HG03342 (cell line): ENCODE measurements around the gene ISCU.
"Not testable (repeated sequence)": the region's sequence is repeated elsewhere in the genome, so short reads cannot be mapped to it uniquely, and the experiment has no call there.

Experiments used
- ATAC-seq: cut with Tn5 transposase; IDR thresholded peaks from one replicate; pipeline ENCODE4 v1.9.1; 2021; ENCODE audit warnings: mild to moderate bottlenecking, moderate library complexity; ENCODE audit not compliant: unreplicated experiment

ISCU gene

DNA sequence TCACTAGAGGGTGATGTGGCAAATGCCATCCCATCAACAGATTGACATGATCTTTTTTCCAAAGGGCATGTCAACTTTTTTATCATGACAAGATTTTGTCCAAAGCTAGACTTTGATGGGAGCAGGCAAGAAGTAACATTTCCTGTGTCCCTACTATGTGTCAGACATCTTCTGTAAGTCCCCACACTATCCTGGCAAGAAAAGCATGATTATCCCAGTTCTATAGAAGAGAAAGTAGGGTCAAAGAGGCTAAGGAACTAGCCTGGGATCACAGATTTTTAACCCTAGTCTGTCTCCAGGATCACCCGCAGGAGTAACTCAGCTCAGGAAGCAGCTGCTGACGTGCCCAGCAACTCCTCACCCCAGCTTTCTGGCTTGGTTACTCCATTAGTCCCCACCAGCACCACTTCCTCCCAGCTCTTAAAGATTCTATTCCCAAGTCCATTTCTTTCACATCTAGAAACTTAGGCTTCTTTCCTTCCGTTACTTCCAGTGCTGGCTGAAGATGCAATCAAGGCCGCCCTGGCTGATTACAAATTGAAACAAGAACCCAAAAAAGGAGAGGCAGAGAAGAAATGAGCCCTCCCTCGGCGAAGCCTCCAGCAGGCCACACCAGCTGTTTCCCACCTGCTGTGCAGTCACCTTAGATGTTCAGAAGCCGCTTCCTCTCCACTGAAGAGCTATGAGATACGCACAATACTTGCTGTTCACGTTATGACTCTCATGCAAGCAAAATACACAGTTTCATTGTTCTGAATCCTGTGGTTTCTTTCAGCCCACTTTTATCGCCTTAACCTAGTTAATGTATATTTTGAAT lies 6.2 kb downstream of the ISCU start:
- ATAC-seq = peak; percentile 78

DNA sequence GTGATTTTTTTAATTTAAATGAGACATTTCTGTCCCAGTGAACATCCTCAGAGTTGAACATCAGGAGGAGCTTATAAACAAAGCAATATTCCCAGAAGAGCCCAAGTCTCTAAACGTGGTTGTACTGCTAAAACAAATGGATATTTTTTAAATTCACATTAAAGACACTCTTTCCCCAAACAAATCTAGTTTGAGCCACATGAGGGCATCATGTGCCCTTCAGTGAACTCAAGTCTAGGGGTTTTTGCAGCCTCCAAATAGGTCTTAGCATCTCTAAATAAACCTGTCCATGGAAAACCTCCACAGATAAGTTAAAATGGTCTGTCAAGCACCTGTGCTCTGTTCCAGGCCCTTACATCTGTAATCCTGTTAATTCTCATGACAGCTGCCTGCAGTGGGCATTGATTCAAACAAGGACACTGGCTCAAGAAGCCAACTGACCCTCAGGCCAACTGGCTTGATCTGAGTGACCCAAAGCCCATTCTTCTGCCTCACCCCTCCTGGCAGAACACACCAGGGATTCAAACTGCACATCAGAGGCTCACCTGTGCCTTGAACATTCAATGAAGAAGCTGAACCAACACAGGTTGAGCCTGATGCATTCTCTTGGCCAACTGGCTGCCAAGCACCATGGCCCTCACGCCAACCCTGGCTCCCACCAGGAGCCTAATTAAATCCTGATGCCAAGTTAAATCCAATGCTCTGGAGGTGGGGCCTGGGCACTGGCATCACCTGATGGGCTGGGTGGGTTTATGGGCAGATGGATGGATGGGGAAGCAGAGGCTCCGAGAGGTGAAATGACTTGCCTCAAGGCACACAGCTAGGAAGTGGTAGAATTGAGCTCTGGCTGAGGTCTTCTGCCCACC lies 8.6 kb downstream of the ISCU start:
- ATAC-seq = no peak

DNA sequence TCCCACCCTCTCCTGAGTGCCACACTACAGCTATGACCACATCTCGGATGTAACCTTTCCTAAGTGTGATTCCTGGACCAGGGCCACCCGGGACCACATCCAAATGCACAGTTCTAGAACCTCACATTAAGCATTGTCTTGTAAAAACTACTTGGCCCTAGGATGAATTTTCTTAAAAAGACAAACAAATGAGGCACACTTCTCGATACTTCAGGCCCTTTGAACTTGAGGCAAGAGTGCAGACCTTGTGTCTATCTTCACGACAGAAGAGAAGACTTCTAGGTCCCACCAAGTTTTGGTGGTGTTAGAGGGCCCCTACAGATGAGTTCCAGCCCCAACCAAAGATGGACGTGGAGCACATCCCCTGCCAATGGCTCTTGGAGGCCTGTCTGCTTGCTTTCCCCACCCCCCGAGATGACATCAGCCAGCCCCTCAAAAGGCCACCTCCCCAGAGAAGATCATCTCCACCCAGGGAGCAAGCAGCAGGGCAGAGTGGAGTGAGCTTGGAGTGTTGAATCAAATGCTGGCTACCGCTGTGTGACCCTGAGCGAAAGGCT lies 9.3 kb downstream of the ISCU start:
- ATAC-seq = no peak

DNA sequence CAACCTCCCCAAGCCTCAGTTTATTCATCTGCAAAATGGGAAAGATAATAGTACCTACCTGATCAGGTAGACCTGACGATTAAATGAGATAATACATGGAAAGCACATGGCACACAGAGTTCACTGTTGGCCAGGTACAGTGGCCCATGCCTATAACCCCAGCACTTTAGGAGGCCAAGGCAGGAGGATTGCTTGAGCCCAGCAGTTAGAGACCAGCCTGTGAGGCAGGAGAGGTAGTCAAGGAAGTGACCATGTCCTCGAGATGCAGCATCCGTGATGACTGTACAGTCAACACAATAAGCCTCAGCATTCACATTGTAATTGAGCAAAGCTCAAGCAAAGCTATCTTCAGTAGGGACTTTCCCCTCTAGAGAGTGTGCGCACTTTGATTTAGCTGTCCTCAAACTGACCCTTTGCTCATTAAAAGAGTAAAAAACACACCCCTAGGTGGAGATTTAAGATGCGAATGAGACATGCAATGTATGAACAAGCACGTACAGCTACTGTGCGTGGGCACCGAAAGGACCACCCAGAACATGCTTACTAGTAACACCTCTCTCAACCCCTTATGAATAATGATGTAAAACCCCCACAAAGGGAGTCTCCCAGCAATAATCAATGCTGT lies 9.9 kb downstream of the ISCU start:
- ATAC-seq = peak; percentile 28

DNA sequence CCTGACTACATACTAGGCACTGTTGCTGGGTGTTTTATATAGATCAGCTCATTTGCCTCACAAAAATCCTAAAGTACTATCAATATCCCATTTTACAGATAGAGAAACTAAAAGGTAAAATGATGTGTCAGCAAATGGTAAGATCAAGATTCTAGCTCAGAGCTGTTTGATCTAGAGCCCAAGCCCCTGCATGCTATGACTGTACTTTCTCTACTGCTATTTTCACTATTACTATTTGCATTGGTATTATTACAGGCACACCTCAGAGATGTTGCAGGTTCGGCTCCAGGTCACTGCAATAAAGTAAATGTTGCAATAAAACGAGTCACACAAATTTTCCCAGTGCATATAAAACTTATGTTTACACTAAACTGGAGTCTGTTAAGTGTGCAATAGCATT lies 10.9 kb downstream of the ISCU start:
- ATAC-seq = no peak

DNA sequence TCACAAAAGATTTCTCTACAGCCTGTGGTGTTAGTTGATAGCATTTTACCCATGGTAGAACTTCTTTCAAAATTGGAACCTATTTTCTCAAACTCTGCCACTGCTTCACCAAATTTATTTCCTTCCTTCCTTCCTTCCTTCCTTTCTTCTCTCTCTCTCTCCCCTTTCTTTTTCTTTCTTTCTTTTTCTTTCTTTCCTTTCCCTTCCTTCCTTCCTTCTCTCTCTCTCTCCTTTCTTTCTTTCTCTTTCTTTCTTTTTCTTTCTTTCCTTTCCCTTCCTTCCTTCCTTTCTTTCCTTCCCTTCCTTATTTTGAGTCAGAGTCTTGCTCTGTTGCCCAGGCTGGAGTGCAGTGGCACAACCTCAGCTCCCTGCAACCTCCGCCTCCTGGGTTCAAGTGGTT lies 11.9 kb downstream of the ISCU start:
- ATAC-seq = not testable (repeated sequence)

DNA sequence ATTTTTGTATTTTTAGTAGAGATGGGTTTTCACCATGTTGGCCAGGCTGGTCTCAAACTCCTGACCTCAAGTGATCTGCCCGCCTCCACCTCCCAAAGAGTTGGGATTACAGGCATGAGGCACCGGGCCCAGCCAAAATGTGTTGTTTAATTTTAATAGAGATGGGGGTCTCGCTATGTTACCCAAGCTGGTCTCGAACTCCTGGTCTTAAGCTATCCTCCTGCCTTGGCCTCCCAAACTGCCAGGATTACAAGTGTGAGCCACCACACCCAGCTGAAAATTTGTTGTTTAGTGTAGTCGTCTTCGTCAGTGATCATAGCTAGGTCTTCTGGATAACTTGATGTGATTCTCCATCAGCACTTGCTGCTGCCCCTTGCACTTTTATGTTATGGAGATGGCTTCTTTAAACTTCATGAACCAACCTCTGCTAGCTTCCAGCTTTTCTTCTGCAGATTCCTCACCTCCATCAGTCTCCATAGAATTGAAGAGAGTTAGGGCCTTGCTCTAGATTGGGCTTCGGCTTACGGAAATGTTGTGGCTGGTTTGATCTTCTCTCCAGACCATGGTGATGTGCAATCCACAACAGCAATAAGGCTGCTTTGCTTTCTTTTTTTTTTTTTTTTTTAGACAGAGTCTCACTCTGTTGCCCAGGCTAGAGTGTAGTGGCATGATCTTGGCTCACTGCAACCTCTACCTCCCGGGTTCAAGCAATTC lies 13.0 kb downstream of the ISCU start:
- ATAC-seq = no peak

DNA sequence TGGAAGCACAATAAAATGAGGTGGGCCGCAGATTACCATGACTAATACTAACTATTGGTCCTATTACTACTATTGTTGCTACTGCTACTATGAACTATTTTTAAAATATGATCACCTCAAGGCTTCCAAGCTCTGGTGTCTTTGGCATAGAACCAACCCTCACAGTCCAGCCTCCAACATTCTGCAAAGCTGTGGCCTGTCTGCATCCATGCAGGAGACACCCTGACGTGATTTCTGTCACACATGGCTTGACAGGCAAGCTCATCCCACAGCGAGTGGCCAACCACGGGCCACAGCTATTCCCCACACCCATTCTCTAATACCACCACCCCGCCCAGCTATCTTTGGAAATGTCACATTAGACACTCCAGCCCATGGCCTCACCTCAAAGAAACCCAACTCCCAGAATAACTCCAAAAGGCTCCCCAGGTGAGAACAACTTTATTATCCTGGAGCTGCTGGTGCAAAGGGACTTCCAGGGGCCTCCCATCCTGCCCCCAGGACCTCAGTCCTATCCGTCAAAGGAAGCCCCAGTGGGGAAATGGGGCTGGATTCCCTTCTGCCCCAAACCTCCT lies 14.4 kb downstream of the ISCU start:
- no peak for ATAC-seq

DNA sequence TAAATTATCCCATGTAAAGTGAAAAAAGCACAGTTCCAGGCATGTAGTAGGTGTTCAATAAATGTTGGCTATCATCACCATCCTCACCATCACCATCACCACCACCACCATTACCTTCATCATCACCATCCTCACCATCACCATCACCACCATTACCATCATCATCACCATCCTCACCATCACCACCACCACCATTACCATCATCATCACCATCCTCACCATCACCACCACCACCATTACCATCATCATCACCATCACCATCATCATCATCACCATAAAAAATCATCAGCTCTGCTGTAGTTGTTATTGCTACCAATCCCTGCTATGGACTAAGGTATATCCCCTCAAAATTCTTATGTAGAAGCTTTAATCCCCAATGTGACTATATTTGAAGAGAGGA lies 15.1 kb downstream of the ISCU start:
- ATAC-seq = no peak

DNA sequence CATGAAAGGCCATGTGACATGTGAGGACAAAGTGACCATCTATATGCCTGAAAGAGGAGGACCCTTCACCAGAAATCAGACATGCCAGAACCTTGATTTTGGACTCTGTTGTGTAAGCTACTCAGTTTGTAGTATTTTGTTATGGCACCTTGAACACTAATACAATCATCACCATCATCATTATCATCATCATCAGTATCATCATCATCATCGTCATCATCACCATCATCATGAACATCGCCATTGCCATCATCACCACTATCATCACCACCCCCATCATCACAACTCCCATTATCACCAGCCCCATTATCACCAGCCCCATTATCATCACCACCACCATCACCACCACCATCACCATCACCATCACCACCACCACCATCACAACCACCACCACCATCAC lies 15.9 kb downstream of the ISCU start:
- no peak for ATAC-seq

DNA sequence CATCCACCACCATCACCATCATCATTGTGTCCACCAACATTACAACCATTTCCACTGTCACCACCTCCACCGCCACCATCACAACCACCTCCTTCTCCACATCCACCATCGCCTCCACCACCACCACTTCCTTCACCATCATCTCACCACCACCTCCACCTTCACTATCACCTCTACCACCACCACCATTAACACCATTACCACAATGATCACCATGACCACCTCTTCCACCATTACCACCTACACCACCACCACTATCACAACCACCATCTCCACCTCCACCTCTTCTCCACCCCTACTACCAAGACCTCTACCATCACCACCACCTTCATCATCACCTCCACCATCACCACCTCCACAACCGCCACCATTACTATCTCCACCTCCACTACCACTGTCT lies 16.4 kb downstream of the ISCU start:
- ATAC-seq = no peak

DNA sequence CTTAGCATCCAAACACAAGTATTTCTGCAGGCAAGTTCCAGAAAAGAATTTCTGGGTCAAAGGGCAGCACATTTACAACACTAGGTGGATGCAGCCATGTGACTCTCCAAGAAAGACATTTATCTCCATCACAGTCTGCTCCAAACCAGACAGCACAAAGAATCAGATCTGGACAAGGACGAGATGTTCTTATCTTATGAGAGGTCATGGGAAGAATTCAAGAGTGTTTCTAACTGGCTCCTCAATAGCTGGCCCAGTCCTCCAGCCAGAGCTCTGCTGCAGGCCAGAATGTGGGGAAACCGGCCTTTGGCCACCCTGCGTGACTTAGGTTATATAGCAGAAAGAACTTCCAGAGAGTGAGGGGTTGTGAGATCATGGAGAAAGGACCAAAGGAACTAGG lies 18.1 kb downstream of the ISCU start:
- ATAC-seq = no peak

DNA sequence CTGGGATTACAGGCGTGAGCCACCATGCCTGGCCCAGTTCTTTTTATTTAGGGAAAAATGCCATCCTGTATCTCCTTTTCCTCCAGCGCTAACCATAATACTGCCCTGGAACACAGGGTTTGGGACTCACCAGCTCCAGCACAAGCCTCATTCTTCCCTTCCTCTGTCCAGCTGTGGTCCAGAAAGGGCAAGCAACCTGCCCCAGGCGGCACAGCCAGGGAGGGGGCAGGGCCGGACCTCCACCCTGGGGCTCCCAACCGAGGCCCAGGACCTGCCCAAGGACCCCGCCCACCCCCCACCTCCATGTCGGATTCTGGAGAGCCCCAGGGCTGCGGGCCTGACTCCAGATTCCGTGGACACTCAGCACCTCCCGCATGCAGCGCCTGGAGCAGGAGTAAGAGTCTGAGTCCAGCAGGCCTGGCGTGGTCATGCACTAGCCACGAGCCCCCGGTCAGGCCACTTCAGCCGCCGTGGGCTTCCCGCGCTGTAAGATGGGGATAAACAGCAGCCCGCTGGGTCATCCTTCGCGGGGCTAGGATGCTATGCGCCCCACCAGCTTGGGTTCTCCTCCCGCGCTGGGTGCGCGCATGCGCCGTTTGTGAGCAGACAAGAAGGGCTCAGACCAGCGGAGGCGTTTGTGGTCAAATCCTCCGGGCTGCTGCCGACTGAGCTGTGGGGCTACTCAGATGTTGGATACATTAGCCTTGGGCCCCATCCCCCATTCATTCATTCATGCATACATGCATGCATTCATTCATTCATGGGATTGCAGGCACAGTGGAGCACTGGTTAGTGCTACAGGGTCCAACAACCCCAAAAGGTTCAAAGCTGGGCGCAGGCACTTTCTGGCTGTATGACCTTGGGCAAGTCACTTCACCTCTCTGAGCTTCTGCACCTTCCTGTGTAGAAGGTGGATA lies 19.2 kb downstream of the ISCU start:
- ATAC-seq = no peak

DNA sequence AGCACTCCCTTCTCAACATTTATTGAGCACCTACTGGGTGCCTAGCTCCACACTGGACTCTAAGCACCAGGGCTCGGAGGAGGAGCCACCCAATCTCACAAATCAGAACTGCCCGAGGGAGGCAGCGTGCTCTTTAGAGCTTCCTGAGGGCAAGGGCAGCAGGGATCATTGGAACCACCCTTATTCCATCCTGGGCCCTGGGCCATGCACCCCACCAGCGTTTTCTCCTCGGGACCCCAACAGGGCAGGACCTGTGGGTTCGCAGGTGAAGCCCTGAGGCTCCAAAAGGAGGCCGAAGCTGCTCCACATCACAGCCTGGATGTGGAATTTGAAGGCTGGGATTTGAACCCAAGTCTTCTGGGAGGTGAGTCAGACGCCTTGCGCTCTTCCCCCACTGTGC lies 20.1 kb downstream of the ISCU start:
- ATAC-seq = no peak

DNA sequence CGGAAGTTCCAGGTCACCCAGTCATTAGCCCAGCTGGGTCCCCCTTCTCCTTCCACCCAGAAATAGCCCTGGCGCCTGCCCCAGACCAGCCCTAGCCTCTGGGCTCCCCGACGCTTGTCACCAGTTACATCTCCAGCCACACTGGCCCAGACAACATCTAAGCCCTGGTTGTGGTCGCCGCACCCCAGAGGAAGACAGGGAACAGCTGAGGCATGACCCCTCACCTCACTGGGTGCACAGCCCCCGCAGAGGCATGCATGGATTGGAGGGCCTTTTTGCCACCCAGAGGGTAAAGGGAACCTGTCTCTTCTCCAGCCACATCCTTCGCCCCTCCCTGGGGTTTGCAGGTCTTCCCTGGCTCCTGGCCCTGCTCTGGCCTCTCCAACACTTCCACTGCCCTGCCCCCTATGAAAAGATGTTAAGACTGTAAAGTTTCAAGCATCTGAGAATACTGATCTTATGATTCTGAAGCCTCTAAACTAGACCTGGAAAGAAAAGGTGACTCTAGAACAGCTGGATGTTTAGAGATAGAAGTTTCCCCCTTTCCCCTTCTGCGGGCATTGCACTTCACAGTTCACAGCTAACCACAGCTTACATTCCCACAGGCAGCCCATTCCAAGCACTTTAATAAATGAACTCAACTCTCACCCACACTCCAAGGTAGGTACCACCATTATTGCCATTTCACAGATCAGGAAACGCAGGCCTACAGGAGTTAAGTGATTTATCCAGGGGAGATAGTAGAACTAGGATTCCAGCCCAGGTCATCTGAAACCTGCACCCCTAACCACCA lies 20.8 kb downstream of the ISCU start:
- no peak for ATAC-seq

DNA sequence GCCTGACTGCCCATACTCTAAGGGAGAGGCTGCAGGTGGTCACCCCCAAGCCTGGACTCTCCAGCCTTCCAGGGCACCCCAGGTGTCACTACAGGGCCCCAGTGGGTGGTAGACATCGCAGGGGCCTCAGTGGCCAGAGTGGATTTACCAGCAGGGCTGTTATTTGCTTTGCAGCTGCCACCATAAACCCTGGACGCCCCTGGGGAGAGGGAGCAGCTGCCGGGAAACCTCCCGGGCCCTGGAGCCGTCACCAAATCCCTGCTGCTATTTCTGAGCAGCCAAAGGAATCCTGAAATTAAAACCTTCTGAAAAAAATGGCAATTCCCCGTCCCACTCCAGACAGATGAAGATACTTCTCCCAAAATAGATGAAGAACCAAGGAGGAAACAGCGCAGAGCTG lies 21.6 kb downstream of the ISCU start:
- no peak for ATAC-seq

DNA sequence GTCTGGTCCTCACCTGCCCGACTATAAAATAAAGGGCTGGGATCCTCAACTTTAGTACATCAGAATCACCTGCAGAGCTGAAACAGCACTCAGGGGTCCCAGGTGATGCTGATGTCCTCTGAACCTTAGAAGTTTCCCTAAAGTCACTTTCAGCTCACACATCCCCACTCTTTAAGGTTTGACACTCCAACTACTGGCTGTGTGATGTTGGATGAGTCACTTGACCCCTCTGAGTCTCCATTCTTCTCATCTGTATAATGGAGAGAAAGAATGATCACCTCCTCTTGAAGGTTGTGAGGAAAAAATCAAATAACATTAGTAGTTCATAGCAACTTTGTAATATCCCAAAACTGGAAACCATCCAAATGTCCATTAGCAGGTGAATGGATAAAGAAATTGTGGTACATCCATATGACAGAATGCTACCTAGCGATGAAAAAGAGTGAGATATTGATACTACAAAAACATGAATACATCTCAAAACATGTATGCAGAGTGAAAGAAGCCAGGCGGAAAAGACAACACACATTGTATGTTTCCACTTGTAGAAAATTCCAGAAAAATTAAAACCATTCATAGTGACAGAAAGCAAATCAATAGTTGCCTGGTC lies 22.2 kb downstream of the ISCU start:
- no peak for ATAC-seq

DNA sequence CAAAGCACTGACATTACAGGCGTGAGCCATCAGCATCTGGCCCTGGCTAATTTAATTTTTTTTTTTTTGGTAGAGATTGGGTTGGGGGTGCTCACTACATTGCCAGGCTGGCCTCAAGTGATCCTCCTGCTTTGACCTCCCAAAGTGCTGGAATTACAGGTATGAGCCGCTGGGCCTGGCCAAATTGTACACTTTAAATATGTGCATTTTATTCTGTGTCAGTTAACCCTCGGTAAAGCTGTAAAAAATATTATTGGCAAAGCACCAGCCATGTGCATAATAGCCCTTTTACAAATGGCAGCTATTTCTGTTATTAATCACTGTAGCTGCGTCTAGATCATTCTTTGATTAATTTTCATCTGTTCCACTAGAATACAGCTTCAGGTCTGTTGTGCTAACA lies 23.5 kb downstream of the ISCU start:
- ATAC-seq = no peak
